HepG2 (cell line): ENCODE measurements around the gene AUH. TPM values are rescaled to one million over a fixed set of nuclear protein-coding genes. Genes with fewer than 3 reads are reported as not detected.
"Not testable (repeated sequence)": the region's sequence is repeated elsewhere in the genome, so short reads cannot be mapped to it uniquely, and the experiment has no call there.

ENCODE experiments used
- ATAC-seq: fragments of 200-7000 bp; cut with Tn5 transposase; 3 replicates; pipeline ENCODE4 v1.9.1; 2020; ENCODE audit warnings: mild to moderate bottlenecking, moderate library complexity
- BruUV-seq: library from RNA; stranded (reverse); fragments of 400-500 nt; replicated peaks from 2 replicates; lab custom pipeline; 2021; lab: Mats Ljungman, UMichigan
- CTCF ChIA-PET: fragments of 300-600 bp; formaldehyde crosslinking; extraction: SDS; loops from one replicate; lab custom pipeline; 2021; ENCODE audit warnings: low total read pairs, inconsistent platforms, low intra/inter-chr PET ratio; lab: Yijun Ruan, JAX
- POLR2A ChIA-PET: fragments of 350-600 bp; sonication (Branson Sonifier 250); formaldehyde crosslinking; loops from one replicate; lab custom pipeline; 2020; ENCODE audit warnings: antibody characterized with exemption, inconsistent platforms; lab: Yijun Ruan, JAX
- DNase-seq: peaks from one replicate; pipeline ENCODE4 v3.0.0-alpha.2; 2015; ENCODE audit warnings: low spot score
- FAIRE-seq: peaks from 3 replicates; lab custom pipeline; 2011; peaks lifted over from hg19 to GRCh38; lab: Jason Lieb, UNC
- H2AFZ ChIP-seq: one replicate; pipeline ENCODE4 v1.6.1; 2011; ENCODE audit warnings: low read length, inconsistent platforms
- H3K27ac ChIP-seq: fragments of 300-600 bp; 3 replicates; pipeline ENCODE4 v1.8.0; 2011; ENCODE audit warnings: mixed run types, mild to moderate bottlenecking, mixed read lengths, low read length, inconsistent platforms; ENCODE audit not compliant: insufficient read depth; ENCODE audit errors: extremely low read length
- H3K27me3 ChIP-seq, 2 experiments: fragments of 200-600 bp in 1 of 2; 2 replicates in 1 of 2; 3 replicates in 1 of 2; pipeline versions ENCODE4 v1.6.0 to v1.8.0; 2011; ENCODE audit warnings: low read length in 2 of 2, mild to moderate bottlenecking in 2 of 2, moderate library complexity in 2 of 2, inconsistent platforms in 1 of 2; ENCODE audit not compliant: insufficient read depth in 2 of 2, control insufficient read depth in 1 of 2
- H3K36me3 ChIP-seq, 2 experiments: fragments of 200-600 bp in 1 of 2; replicated peaks in 1 of 2; 2 replicates in 1 of 2; 3 replicates in 1 of 2; pipeline versions ENCODE4 v1.5.1 to v1.8.0; 2011; ENCODE audit warnings: low read length in 2 of 2, inconsistent platforms in 1 of 2; ENCODE audit not compliant: insufficient read depth in 2 of 2, control insufficient read depth in 1 of 2
- H3K4me1 ChIP-seq: 2 replicates; pipeline ENCODE4 v1.5.1; 2012; ENCODE audit warnings: low read length, inconsistent platforms; ENCODE audit not compliant: insufficient read depth
- H3K4me2 ChIP-seq: 2 replicates; pipeline ENCODE4 v1.6.0; 2011; ENCODE audit warnings: low read depth, low read length, inconsistent platforms
- H3K4me3 ChIP-seq, 3 experiments: fragments of 200-600 bp in 1 of 3; sonication (generic), shearing (Covaris generic) in 1 of 3; replicated peaks in 1 of 3; 2 replicates each; pipeline ENCODE4 v1.5.1; 2011 to 2016; ENCODE audit warnings: low read length in 3 of 3, inconsistent platforms in 2 of 3, low read depth in 2 of 3, mild to moderate bottlenecking in 2 of 3, control low read depth in 1 of 3, mixed read lengths in 1 of 3; ENCODE audit not compliant: insufficient read depth in 1 of 3
- H3K79me2 ChIP-seq: one replicate; pipeline ENCODE4 v1.6.1; 2011; ENCODE audit warnings: low read length, inconsistent platforms; ENCODE audit not compliant: insufficient read depth
- H3K9ac ChIP-seq: 2 replicates; pipeline ENCODE4 v1.6.0; 2011; ENCODE audit warnings: mild to moderate bottlenecking, low read depth, low read length, inconsistent platforms; ENCODE audit not compliant: insufficient read depth
- H3K9me3 ChIP-seq: 2 replicates; pipeline ENCODE4 v1.5.1; 2012; ENCODE audit warnings: mild to moderate bottlenecking, low read length
- H4K20me1 ChIP-seq: 2 replicates; pipeline ENCODE4 v1.6.0; 2011; ENCODE audit warnings: inconsistent platforms, mild to moderate bottlenecking, low read length, moderate library complexity; ENCODE audit not compliant: insufficient read depth
- BORCS8-MEF2B ChIP-seq: sonication (generic); formaldehyde crosslinking; IDR thresholded peaks from 2 replicates; pipeline ENCODE4 v1.8.0; 2022; ENCODE audit warnings: mild to moderate bottlenecking, missing genetic modification reagents
- EEA1 ChIP-seq: sonication (generic); formaldehyde crosslinking; IDR thresholded peaks from 2 replicates; pipeline ENCODE4 v1.5.1; 2020; ENCODE audit warnings: mild to moderate bottlenecking, missing genetic modification reagents, borderline replicate concordance
- FOXK1 ChIP-seq: sonication (generic); formaldehyde crosslinking; IDR thresholded peaks from 2 replicates; pipeline ENCODE4 v1.4.0; 2020; ENCODE audit warnings: low read depth, missing genetic modification reagents, borderline replicate concordance
- FOXP1 ChIP-seq, 2 experiments: fragments of 450-650 bp in 1 of 2; IDR thresholded peaks; 2 replicates each; pipeline ENCODE4 v1.6.1; 2017 to 2018; ENCODE audit warnings: antibody characterized with exemption in 1 of 2
- GLI4 ChIP-seq: sonication (generic); formaldehyde crosslinking; IDR thresholded peaks from 2 replicates; pipeline ENCODE4 v1.5.1; 2020; ENCODE audit warnings: missing genetic modification reagents, mild to moderate bottlenecking, moderate library complexity, borderline replicate concordance
- MIER3 ChIP-seq: IDR thresholded peaks from 2 replicates; pipeline ENCODE4 v1.6.1; 2016; ENCODE audit warnings: missing compliant biosample characterization, borderline replicate concordance
- NR2F2 ChIP-seq: IDR thresholded peaks from 2 replicates; pipeline ENCODE4 v1.6.1; 2012; ENCODE audit warnings: low read depth, inconsistent platforms, borderline replicate concordance
- PCBP1 ChIP-seq: fragments of 200-400 bp; formaldehyde crosslinking; IDR thresholded peaks from 2 replicates; pipeline ENCODE4 v1.6.1; 2017; ENCODE audit warnings: mild to moderate bottlenecking, low read depth, low read length, borderline replicate concordance
- PCBP2 ChIP-seq: fragments of 200-400 bp; formaldehyde crosslinking; optimal IDR thresholded peaks from 2 replicates; pipeline ENCODE3; 2018; ENCODE audit warnings: low read length, low read depth; ENCODE audit not compliant: poor library complexity, severe bottlenecking
- RARG ChIP-seq: sonication (generic); formaldehyde crosslinking; IDR thresholded peaks from 2 replicates; pipeline ENCODE4 v1.4.0; 2020; ENCODE audit warnings: low read depth, mild to moderate bottlenecking, missing genetic modification reagents
- ZBTB7A ChIP-seq: sonication (generic); formaldehyde crosslinking; IDR thresholded peaks from 2 replicates; pipeline ENCODE4 v1.8.0; 2022; ENCODE audit warnings: mild to moderate bottlenecking, missing genetic modification reagents
- ZBTB8A ChIP-seq: sonication (generic); formaldehyde crosslinking; IDR thresholded peaks from 2 replicates; pipeline ENCODE4 v1.4.0; 2020; ENCODE audit warnings: mild to moderate bottlenecking, low read depth, missing genetic modification reagents, borderline replicate concordance
- ZNF549 ChIP-seq: sonication (generic); formaldehyde crosslinking; IDR thresholded peaks from 2 replicates; pipeline ENCODE4 v1.5.0; 2020; ENCODE audit warnings: missing genetic modification reagents
- ZNF607 ChIP-seq: sonication (generic); formaldehyde crosslinking; IDR thresholded peaks from 2 replicates; pipeline ENCODE4 v1.5.1; 2020; ENCODE audit warnings: missing genetic modification reagents, mild to moderate bottlenecking, borderline replicate concordance
- ZNF644 ChIP-seq: IDR thresholded peaks from 2 replicates; pipeline ENCODE4 v1.6.1; 2016; ENCODE audit warnings: low read depth
- ZNF652 ChIP-seq: IDR thresholded peaks from 2 replicates; pipeline ENCODE4 v1.6.1; 2016; ENCODE audit warnings: low read depth, borderline replicate concordance
- ZNF704 ChIP-seq: sonication (generic); formaldehyde crosslinking; IDR thresholded peaks from 2 replicates; pipeline ENCODE4 v1.8.1; 2023; ENCODE audit warnings: mild to moderate bottlenecking, inconsistent platforms, moderate library complexity, missing genetic modification reagents, borderline replicate concordance
- WGBS: methylation state at CpG from one replicate; pipeline ENCODE4 v1.1.6; 2017; ENCODE audit warnings: low lambda C conversion rate; 5-methylcytosine and 5-hydroxymethylcytosine counted together
- in situ Hi-C: cut with HindIII; loops from 2 replicates; pipeline ENCODE4 v1.10.0; 2017; ENCODE audit warnings: low pct_unique_long_range_greater_than_20kb; ENCODE audit not compliant: extremely low pct_ligation_motif_present
- intact Hi-C: fragments of 100-400 bp; cut with micrococcal nuclease; formaldehyde crosslinking; loops from one replicate; pipeline ENCODE4 v1.10.0; 2022; ENCODE audit not compliant: unreplicated experiment
- polyA plus RNA-seq, 8 experiments: library from polyadenylated mRNA; depleted of rRNA in 3 of 8; stranded (reverse) in 7 of 8; unstranded in 1 of 8; fragments of >200 nt; fragmentation: Illumina TruSeq in 4 of 8; extraction: Trizol in 4 of 8; gene quantifications; 2 replicates each; pipeline versions ENCODE4 v1.2.1 to v1.2.3, GENCODE V29; 2011 to 2016; ENCODE audit warnings: low read depth in 4 of 8, missing spikeins in 1 of 8, mixed read lengths in 1 of 8; ENCODE audit not compliant: insufficient read depth in 1 of 8
- total RNA-seq, 5 experiments: library from RNA; depleted of rRNA; stranded (reverse); fragments of >200 nt; fragmentation: Illumina TruSeq; extraction: Trizol; gene quantifications; 2 replicates each; pipeline ENCODE4 v1.2.3, GENCODE V29; 2016; ENCODE audit warnings: low read depth in 1 of 5

Gene AUH
- total and polyA plus RNA-seq, 2 of the 13 experiments (the other 11 are each of a cell fraction or from before 2014, with no cell fraction given): 25.8 to 31.9 TPM

- no peak for TF ChIP-seq RARG
- no peak for TF ChIP-seq EEA1 (CRISPR knock-in tag)
- no peak for TF ChIP-seq ZNF644 (CRISPR knock-in tag)
- TF ChIP-seq, all 625 proteins: peak for 0
Observed at GRCh38 chr9:91371894-91372293, 10.2 kb upstream of the AUH start (continued).

GRCh38 chr9:91370006-91370405 lies 8.3 kb upstream of the AUH start:
- ATAC-seq, intact Hi-C loops, FAIRE-seq, H2AFZ ChIP-seq, BruUV-seq, H3K9me3 ChIP-seq, H3K9ac ChIP-seq, H3K36me3 ChIP-seq, H3K4me3 ChIP-seq, CTCF ChIA-PET, in situ Hi-C loops, H3K27me3 ChIP-seq, H3K79me2 ChIP-seq, H4K20me1 ChIP-seq, DNase-seq, H3K27ac ChIP-seq, POLR2A ChIA-PET, H3K4me2 ChIP-seq: not testable (repeated sequence)
- H3K4me1 ChIP-seq: peaks cover 10% of the 10 kb centered on the region
- WGBS: 60% methylated on average over 3 of the region's 3 CpGs

- Histone ChIP-seq H3K4me2 (no peak overlapping the region), H3K4me3 (no peak overlapping the region), H4K20me1 (peaks cover under 1% of the 10 kb centered on the region; the same call in 1 of the 2 replicates), H3K79me2 (peaks cover 20% of the 10 kb centered on the region), H3K27me3 (no peaks in the 10 kb centered on the region; a peak in 1 of 5 replicates), H3K9ac (no peak overlapping the region), H3K36me3 (no peaks in the 10 kb centered on the region), H3K4me1 (peaks cover 14% of the 10 kb centered on the region), H2AFZ (no peak overlapping the region), H3K27ac (no peak overlapping the region), H3K9me3 (no peaks in the 10 kb centered on the region; the same call in 1 of the 2 replicates)
- in situ Hi-C loops (loop anchor here (5.0 kb wide), 1 partner anchor 58 kb away; the partner anchor contains the start of gene NFIL3), intact Hi-C loops (loop anchor here (5.0 to 10.0 kb wide), 2 partner anchors 167 to 280 kb away; no protein-coding TSS in a partner anchor)
- ATAC-seq (no peak), DNase-seq (no peak), FAIRE-seq (no peak)
- no TSS peak for BruUV-seq
- POLR2A ChIA-PET: no interaction called here
- CTCF ChIA-PET: no interaction called here
- no CpG with 5 or more reads among the region's 3 CpGs for WGBS
- TF ChIP-seq MIER3 (CRISPR knock-in tag) (no peak), ZNF549 (CRISPR knock-in tag) (no peak), PCBP1 (no peak), ZBTB7A (CRISPR knock-in tag) (no peak), ZBTB8A (CRISPR knock-in tag) (no peak), ZNF652 (CRISPR knock-in tag) (no peak), GLI4 (no peak), BORCS8-MEF2B (CRISPR knock-in tag) (no peak), ZNF607 (CRISPR knock-in tag) (no peak), ZNF704 (CRISPR knock-in tag) (no peak), FOXK1 (no peak), PCBP2 (no peak), NR2F2 (no peak), FOXP1 (IDR thresholded peaks at IDR 0.05) (no peak), FOXP1 (CRISPR knock-in tag; IDR thresholded peaks at IDR 0.05) (no peak)
Observed at GRCh38 chr9:91364702-91365101, 3.0 kb upstream of the AUH start.
